GM18526 (cell line): ENCODE results near the gene SFMBT2.

Source experiments
- POLR2A ChIP-seq: IDR thresholded peaks from 3 replicates; pipeline ENCODE4 v1.6.1; 2011; ENCODE audit not compliant: insufficient read length; ENCODE audit errors: extremely low read depth

The SFMBT2 gene

GRCh38 chr10:7161484-7162250 is 249.2 kb downstream of the SFMBT2 start:
- no peak for TF ChIP-seq POLR2A

- TF ChIP-seq POLR2A = no peak
Measured at GRCh38 chr10:7159928-7160327, 250.9 kb downstream of the SFMBT2 start.

- no peak for TF ChIP-seq POLR2A
Measured at GRCh38 chr10:7159517-7159916, 251.3 kb downstream of the SFMBT2 start.

GRCh38 chr10:7157091-7157490 is 253.7 kb downstream of the SFMBT2 start:
- no peak for TF ChIP-seq POLR2A

DNA sequence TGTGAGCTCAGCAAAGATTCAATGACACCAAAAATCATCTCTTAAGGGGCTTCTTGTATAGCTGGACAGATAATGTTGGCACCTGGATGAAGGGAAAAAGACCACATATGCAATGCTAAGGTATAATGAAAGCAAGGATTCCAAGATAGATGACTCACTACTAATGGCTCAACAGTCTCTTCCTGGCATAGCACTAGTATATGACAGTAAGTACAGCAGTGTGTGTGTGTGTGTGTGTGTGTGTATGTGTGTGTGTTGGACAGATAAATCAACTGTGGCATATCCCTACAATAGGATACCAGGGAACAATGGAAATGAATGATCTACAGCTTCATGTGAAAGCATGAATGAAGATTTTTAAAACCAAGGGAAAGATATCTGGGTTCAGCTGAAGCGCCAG is 257.1 kb downstream of the SFMBT2 start:
- no peak for TF ChIP-seq POLR2A

GRCh38 chr10:7152982-7153381 is 257.9 kb downstream of the SFMBT2 start:
- TF ChIP-seq POLR2A = no peak

GRCh38 chr10:7152341-7152740 is 258.5 kb downstream of the SFMBT2 start:
- TF ChIP-seq POLR2A = no peak

DNA sequence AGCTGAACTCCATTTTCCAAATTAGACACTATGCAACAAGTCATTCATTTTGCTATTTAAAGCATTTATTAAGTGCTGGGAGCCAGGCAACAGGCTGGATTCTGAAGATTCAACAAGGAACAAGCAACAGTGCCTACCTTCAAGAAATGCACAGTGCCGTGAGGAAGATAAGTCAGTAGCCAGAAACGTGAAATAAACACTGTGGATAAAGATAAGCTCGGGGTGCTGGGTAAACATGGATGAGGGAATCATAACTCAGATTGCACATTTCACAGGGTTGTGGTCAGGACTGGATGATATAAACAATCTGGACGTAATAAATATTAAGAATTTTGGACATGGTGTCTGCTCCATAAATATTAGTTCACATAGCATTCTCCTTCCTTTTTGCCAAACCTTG is 259.3 kb downstream of the SFMBT2 start:
- no peak for TF ChIP-seq POLR2A

DNA sequence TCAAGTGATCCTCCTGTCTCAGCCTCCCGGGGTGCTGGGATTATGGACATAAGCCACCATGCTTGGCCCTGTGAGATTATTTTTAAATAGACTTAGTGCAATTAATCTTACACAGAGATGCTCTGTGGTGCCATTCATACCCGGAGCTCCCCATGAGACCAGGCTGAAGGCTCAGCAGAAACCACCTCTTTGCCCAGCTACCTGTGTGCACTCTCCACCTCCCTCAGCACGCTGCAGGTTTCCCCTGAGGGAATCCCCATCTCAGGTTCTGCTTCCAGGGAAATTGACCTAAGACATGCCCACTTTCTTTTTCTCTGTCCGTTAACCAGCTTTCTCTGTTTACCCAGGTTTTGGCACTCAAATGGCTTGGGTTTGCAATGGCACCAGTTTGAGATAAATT is 260.5 kb downstream of the SFMBT2 start:
- TF ChIP-seq POLR2A = no peak

- TF ChIP-seq POLR2A = no peak
Measured at GRCh38 chr10:7146189-7146588, 264.6 kb downstream of the SFMBT2 start.

DNA sequence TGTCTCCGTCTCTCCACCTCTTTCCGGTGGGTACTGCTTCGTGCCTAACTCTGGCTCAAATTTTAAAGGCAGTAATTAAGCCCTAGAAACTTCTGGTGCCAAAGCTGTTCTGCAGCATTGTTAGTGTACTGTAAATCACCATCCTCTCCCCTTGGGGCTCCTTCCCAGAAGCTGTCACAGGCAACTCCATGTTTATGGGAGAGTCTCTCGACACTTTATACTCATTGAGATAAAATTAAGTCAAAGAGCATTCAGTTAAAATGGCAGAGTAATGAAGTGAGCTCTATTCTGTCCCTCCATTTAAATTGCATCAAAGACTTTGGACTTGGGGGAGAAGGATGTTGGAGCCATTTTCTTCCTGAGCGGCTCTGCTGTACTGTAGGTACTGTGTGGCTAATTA is 274.8 kb downstream of the SFMBT2 start:
- no peak for TF ChIP-seq POLR2A

GRCh38 chr10:7135188-7135587 is 275.6 kb downstream of the SFMBT2 start:
- TF ChIP-seq POLR2A = no peak

DNA sequence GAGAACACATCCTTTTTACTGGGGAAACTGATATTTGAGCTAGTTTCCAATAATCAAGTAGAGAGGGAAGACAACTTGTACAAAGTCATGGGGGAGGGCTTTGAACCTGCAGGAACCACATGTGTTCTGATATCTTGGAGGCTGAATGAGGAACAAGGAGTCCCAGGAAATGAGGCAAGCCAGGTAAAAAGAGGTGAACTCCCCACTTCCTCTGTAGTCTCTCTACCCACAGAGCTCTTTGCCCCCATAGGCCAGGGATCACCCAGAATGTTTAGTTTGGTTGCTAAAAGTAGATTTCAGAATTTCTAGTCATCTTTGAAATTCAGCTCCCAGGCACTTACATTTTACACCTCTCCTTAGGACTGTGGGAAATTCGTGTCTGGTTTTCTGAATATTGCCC is 276.4 kb downstream of the SFMBT2 start:
- TF ChIP-seq POLR2A = no peak

DNA sequence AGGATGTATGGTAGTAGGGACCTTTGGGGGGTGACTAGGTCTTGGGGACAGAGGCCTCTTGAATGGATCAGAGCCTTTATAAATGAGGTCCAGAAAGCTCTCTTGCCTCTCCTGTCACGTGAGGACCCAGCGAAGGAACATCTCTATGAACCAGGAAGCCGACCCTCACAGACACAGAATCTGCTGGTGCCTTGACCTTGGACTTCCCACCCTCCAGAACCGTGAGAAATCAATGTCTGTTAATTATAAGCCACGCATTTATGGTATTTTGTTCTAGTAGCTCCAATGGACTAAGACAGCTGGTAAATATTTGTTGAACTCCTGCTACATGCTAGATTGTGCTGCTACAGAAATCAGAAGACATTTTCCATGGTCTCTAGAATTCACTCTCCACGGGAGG is 276.9 kb downstream of the SFMBT2 start:
- no peak for TF ChIP-seq POLR2A

GRCh38 chr10:7133278-7133677 is 277.6 kb downstream of the SFMBT2 start:
- TF ChIP-seq POLR2A = no peak

DNA sequence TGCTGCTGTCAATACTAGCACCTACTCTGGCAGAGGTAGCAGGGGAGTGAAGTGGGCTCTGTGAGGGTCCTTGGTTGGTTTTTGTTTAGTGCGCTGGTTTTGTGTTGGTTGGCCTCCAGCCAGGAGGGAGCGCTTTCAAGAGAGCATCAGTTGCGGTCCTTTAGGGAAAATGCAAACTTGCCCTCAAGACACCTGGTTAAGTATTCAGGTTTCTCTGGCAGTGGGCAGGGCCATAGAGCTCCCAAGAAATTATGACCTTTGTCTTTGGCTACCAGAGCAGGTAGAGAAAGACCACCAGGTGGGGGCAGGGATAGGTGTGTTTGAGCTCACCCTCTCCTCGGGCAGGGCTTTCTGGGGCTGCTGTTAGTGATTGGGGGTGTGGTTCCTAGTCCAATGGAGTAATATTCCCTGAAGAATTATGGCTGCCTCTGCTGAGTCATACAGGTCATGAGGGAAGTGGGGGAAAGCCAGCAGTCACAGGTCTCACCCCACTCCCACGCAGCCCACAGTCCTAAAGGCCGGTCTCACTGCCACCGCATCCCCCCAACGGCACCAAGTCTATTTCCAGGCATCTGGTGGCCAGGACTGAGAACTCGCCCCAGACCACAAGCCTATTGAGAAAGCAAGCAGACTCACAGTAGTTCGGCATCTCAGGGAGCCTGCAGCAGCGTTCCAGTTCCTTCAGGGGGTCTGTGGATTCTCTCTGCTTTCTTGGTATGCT is 280.5 kb downstream of the SFMBT2 start:
- TF ChIP-seq POLR2A = no peak

- TF ChIP-seq POLR2A = no peak
Measured at GRCh38 chr10:7123774-7124173, 287.1 kb downstream of the SFMBT2 start.
